B cell (primary cell): ENCODE data around the gene COL19A1. TPM values are rescaled to one million over a fixed set of nuclear protein-coding genes. Genes with fewer than 3 reads are reported as not detected.

ENCODE experiments used
- ATAC-seq: fragments of 200-7000 bp; cut with Tn5 transposase; one replicate; pipeline ENCODE4 v1.10.0; 2021; ENCODE audit warnings: low read depth, mild to moderate bottlenecking, moderate number of reproducible peaks, moderate library complexity
- CTCF ChIA-PET: fragments of 350-600 bp; sonication (Branson Sonifier 250); formaldehyde crosslinking; loops from one replicate; lab custom pipeline; 2021; ENCODE audit warnings: antibody characterized with exemption, inconsistent platforms; lab: Charles Lee
- POLR2A ChIA-PET: fragments of 350-600 bp; sonication (Branson Sonifier 250); formaldehyde crosslinking; loops from one replicate; lab custom pipeline; 2021; ENCODE audit warnings: antibody characterized with exemption; lab: Charles Lee
- DNase-seq: peaks from one replicate; pipeline ENCODE4 v3.0.0; 2013
- H2AFZ ChIP-seq: 2 replicates; pipeline ENCODE4 v1.6.1; 2012; ENCODE audit warnings: mild to moderate bottlenecking, low read depth, low read length; ENCODE audit not compliant: insufficient read depth, poor library complexity, severe bottlenecking
- H3K27ac ChIP-seq, 2 donors: 1 replicate in 1 of 2; 2 replicates in 1 of 2; pipeline ENCODE4 v1.5.1; 2012 to 2013; ENCODE audit warnings: low read length in 2 of 2, mild to moderate bottlenecking in 2 of 2, moderate library complexity in 1 of 2
- H3K27me3 ChIP-seq, 4 experiments: fragments of 200-600 bp in 1 of 4; sonication (generic) in 1 of 4; replicated peaks in 1 of 4; 1 replicate in 2 of 4; 2 replicates in 2 of 4; pipeline versions ENCODE4 v1.6.1 to v1.7.0; 2013 to 2016; ENCODE audit warnings: low read length in 3 of 4, mild to moderate bottlenecking in 2 of 4, mixed read lengths in 1 of 4, moderate library complexity in 1 of 4; ENCODE audit not compliant: insufficient read depth in 4 of 4, control insufficient read depth in 3 of 4; ENCODE audit errors: control extremely low read depth in 1 of 4
- H3K36me3 ChIP-seq, 2 experiments: replicated peaks in 1 of 2; 1 replicate in 1 of 2; 2 replicates in 1 of 2; pipeline versions ENCODE4 v1.6.1 to v1.7.1; 2013; ENCODE audit warnings: low read length in 1 of 2; ENCODE audit not compliant: insufficient read depth in 2 of 2, control insufficient read depth in 1 of 2; ENCODE audit errors: control extremely low read depth in 1 of 2, extremely low read depth in 1 of 2
- H3K4me1 ChIP-seq, 2 donors: fragments of 200-600 bp in 1 of 2; sonication (generic) in 1 of 2; 1 replicate in 1 of 2; 2 replicates in 1 of 2; pipeline versions ENCODE4 v1.5.1 to v1.6.1; 2013 to 2017; ENCODE audit warnings: low read length in 2 of 2; ENCODE audit not compliant: control insufficient read depth in 2 of 2, insufficient read depth in 2 of 2
- H3K4me2 ChIP-seq: replicated peaks from 2 replicates; pipeline ENCODE3; 2012; ENCODE audit warnings: mild to moderate bottlenecking, low read depth, low read length; ENCODE audit not compliant: poor library complexity, severe bottlenecking
- H3K4me3 ChIP-seq, 5 experiments: fragments of 200-600 bp in 1 of 5; sonication (generic) in 1 of 5; 1 replicate in 3 of 5; 2 replicates in 2 of 5; pipeline versions ENCODE4 v1.5.1 to v1.7.0; 2011 to 2016; ENCODE audit warnings: low read length in 4 of 5, mild to moderate bottlenecking in 4 of 5, low read depth in 2 of 5, control low read depth in 1 of 5, moderate library complexity in 1 of 5; ENCODE audit not compliant: insufficient read depth in 1 of 5; ENCODE audit errors: control extremely low read depth in 1 of 5, extremely low read depth in 1 of 5
- H3K79me2 ChIP-seq: fragments of 200-600 bp; sonication (generic); one replicate; pipeline ENCODE4 v1.6.0; 2016; ENCODE audit warnings: low read length; ENCODE audit not compliant: control insufficient read depth, insufficient read depth
- H3K9ac ChIP-seq: fragments of 200-600 bp; sonication (generic); 2 replicates; pipeline ENCODE4 v1.6.1; 2017; ENCODE audit warnings: mild to moderate bottlenecking, low read length, moderate library complexity
- H3K9me3 ChIP-seq, 3 donors: one replicate each; pipeline versions ENCODE4 v1.6.1 to v1.7.1; 2013; ENCODE audit warnings: low read length in 2 of 3; ENCODE audit not compliant: control insufficient read depth in 2 of 3, insufficient read depth in 1 of 3; ENCODE audit errors: control extremely low read depth in 1 of 3
- H4K20me1 ChIP-seq: 2 replicates; pipeline ENCODE4 v1.6.0; 2012; ENCODE audit warnings: mild to moderate bottlenecking, low read length; ENCODE audit not compliant: insufficient read depth, control insufficient read depth, poor library complexity, severe bottlenecking
- H3K27ac Mint-ChIP-seq: one replicate; pipeline ENCODE4 v1.8.0; 2021; ENCODE audit warnings: mixed read lengths
- H3K27me3 Mint-ChIP-seq: one replicate; pipeline ENCODE4 v1.8.0; 2021; ENCODE audit warnings: mixed read lengths
- H3K4me1 Mint-ChIP-seq: one replicate; pipeline ENCODE4 v1.8.0; 2021; ENCODE audit warnings: mixed read lengths
- H3K4me3 Mint-ChIP-seq: one replicate; pipeline ENCODE4 v1.8.0; 2021; ENCODE audit warnings: mixed read lengths
- H3K9me3 Mint-ChIP-seq: one replicate; pipeline ENCODE4 v1.8.0; 2022; ENCODE audit warnings: mixed read lengths; ENCODE audit not compliant: insufficient read depth
- EZH2 ChIP-seq: IDR thresholded peaks from 2 replicates; pipeline ENCODE4 v1.6.1; 2012; ENCODE audit warnings: borderline replicate concordance, low read depth, mild to moderate bottlenecking, moderate library complexity, low read length; ENCODE audit not compliant: insufficient read depth, poor library complexity, severe bottlenecking
- WGBS: methylation state at CpG from one replicate; pipeline ENCODE4 v1.1.5; 2013; ENCODE audit warnings: missing lambda C conversion rate; ENCODE audit not compliant: insufficient coverage; 5-methylcytosine and 5-hydroxymethylcytosine counted together
- intact Hi-C: fragments of 100-400 bp; cut with micrococcal nuclease; formaldehyde crosslinking; loops from one replicate; pipeline ENCODE4 v1.10.0; 2022
- polyA plus RNA-seq: library from polyadenylated mRNA; depleted of rRNA; stranded (reverse); fragments of >200 nt; gene quantifications from 2 replicates; pipeline ENCODE4 v1.2.3, GENCODE V29; 2012
- total RNA-seq, 2 donors: library from RNA; stranded (reverse); fragments of 120-200 nt in 1 of 2; gene quantifications; 1 replicate in 1 of 2; 2 replicates in 1 of 2; pipeline versions ENCODE4 v1.2.3 to v1.2.4, GENCODE V29; 2013 to 2022
- TF ChIP-seq, protein P1 (sequence below): fragments of 200-600 bp; IDR thresholded peaks from one replicate; pipeline ENCODE4 v1.8.0; 2022; ENCODE audit warnings: antibody characterized with exemption, mild to moderate bottlenecking

Gene COL19A1
- total and polyA plus RNA-seq, 2 donors (not counting 1 experiment from before 2014, with no cell fraction given): 14.6 to 61.4 TPM

DNA sequence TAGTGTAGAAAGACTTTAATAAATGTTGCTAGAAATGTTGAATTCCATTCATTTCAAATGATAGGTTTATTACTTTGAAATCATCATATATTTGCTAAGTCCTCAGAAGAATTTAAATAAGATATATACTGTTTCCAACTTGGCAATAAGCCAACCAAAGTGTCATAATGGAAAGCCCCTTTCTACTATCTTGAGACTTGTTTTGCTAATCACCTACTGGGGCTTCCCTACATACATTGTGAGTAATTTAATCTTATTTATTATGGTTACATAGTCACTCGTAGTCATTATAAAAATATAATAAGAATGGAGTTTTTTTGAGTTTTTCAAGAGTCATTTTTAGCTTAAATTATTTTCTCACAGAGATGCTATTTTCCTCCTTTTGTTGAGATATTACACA, 20.7 kb downstream of the COL19A1 start:
- DNase-seq: peak; percentile 77
- peaks cover 59% of the 10 kb centered on the region for H3K4me1 Mint-ChIP-seq

More for the DNA sequence above, 20.7 kb downstream of the COL19A1 start:
- no peaks in the 10 kb centered on the region for H3K27me3 Mint-ChIP-seq
- H2AFZ ChIP-seq: no peak overlapping the region
- H3K27me3 ChIP-seq: no peaks in the 10 kb centered on the region
- peaks cover 0 to 41% of the 10 kb centered on the region in 2 experiments for H3K36me3 ChIP-seq
- intact Hi-C loops: loop anchor here (10.0 kb wide), 1 partner anchor 778 kb away; the partner anchor contains the start of gene SMAP1
- H3K27ac Mint-ChIP-seq: peak overlapping the region; percentile 87
- WGBS: no CpG with 5 or more reads among the region's 1 CpG
- no peak overlapping the region for H3K4me3 ChIP-seq
- peaks cover 59 to 72% of the 10 kb centered on the region in 2 donors for H3K4me1 ChIP-seq
- TF ChIP-seq, protein P1, sequence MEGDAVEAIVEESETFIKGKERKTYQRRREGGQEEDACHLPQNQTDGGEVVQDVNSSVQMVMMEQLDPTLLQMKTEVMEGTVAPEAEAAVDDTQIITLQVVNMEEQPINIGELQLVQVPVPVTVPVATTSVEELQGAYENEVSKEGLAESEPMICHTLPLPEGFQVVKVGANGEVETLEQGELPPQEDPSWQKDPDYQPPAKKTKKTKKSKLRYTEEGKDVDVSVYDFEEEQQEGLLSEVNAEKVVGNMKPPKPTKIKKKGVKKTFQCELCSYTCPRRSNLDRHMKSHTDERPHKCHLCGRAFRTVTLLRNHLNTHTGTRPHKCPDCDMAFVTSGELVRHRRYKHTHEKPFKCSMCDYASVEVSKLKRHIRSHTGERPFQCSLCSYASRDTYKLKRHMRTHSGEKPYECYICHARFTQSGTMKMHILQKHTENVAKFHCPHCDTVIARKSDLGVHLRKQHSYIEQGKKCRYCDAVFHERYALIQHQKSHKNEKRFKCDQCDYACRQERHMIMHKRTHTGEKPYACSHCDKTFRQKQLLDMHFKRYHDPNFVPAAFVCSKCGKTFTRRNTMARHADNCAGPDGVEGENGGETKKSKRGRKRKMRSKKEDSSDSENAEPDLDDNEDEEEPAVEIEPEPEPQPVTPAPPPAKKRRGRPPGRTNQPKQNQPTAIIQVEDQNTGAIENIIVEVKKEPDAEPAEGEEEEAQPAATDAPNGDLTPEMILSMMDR: no peak
- no peak for TF ChIP-seq EZH2
- H3K4me3 Mint-ChIP-seq: peak overlapping the region; percentile 58
- peak overlapping the region; percentile 31 for H3K4me2 ChIP-seq
- POLR2A ChIA-PET: interaction anchor here (2.2 kb wide), 1 partner anchor 20 kb away, joined by 6 read pairs; the partner anchor contains the start of gene COL19A1
- no peaks in the 10 kb centered on the region for H4K20me1 ChIP-seq
- H3K79me2 ChIP-seq: peaks cover 98% of the 10 kb centered on the region
- ATAC-seq: peak; percentile 73
- no peaks in the 10 kb centered on the region for H3K9me3 Mint-ChIP-seq
- CTCF ChIA-PET: interaction anchor here (2.1 to 4.4 kb wide), 2 partner anchors 18 to 20 kb away, joined by 7 to 20 read pairs; partner anchors contain the start of gene COL19A1
- H3K9ac ChIP-seq: peak overlapping the region; percentile 26
- H3K9me3 ChIP-seq: peaks cover 0 to 14% (median 5%) of the 10 kb centered on the region in 3 donors
- peak overlapping the region; percentile 90 to 100 for H3K27ac ChIP-seq
